ENCODE data around the gene NELFA.
A peak's percentile ranks its signal among the peaks of the same experiment; 100 is the strongest.

Gene NELFA

GRCh38 chr4:2008921-2009650 lies at the start of gene NELFA:
Gene NELFA, minus strand, starts transcription at chr4:2008974. Its CDS starts 15 bp downstream, at chr4:2008959.
- peak; percentile 59 for DNase-seq

- no peak for DNase-seq
Measured at GRCh38 chr4:2057382-2058065, 48.8 kb upstream of the NELFA start.

- DNase-seq: no peak
Measured at GRCh38 chr4:2054217-2054616, 45.4 kb upstream of the NELFA start.

GRCh38 chr4:2051086-2051485 lies 42.3 kb upstream of the NELFA start:
- DNase-seq: no peak

- DNase-seq: no peak
Measured at GRCh38 chr4:2049811-2050210, 41.0 kb upstream of the NELFA start.

GRCh38 chr4:2049381-2049780 lies 40.6 kb upstream of the NELFA start:
- DNase-seq: no peak

GRCh38 chr4:2048831-2049230 lies 40.1 kb upstream of the NELFA start:
- no peak for DNase-seq

GRCh38 chr4:2047781-2048581 lies 39.2 kb upstream of the NELFA start:
- no peak for DNase-seq

- DNase-seq: no peak
Measured at GRCh38 chr4:2047031-2047660, 38.4 kb upstream of the NELFA start.

- DNase-seq: no peak
Measured at GRCh38 chr4:2046031-2046961, 37.5 kb upstream of the NELFA start.

- no peak for DNase-seq
Measured at GRCh38 chr4:2045518-2045951, 36.8 kb upstream of the NELFA start.

GRCh38 chr4:2044542-2045517 lies 36.1 kb upstream of the NELFA start:
- DNase-seq: no peak

GRCh38 chr4:2044119-2044485 lies 35.3 kb upstream of the NELFA start:
- DNase-seq: no peak

- no peak for DNase-seq
Measured at GRCh38 chr4:2043396-2044118, 34.8 kb upstream of the NELFA start.

GRCh38 chr4:2042947-2043395 lies 34.2 kb upstream of the NELFA start:
- DNase-seq: no peak

GRCh38 chr4:2042204-2042946 lies 33.6 kb upstream of the NELFA start:
- no peak for DNase-seq

- DNase-seq: no peak
Measured at GRCh38 chr4:2041239-2042130, 32.7 kb upstream of the NELFA start.

All from NCI-H1417 treated with DMSO at 0.1 percent for 48 hours (cell line).